ENCODE data around the gene ADCYAP1R1.

- no peak for TF ChIP-seq CTCF (conservative IDR thresholded peaks at IDR 0.05)
- TF ChIP-seq EZH2 (IDR thresholded peaks at IDR 0.05; ENCODE audit: low read depth): no peak
Measured at GRCh38 chr7:31082447-31082846, 30.3 kb downstream of the ADCYAP1R1 start.

Measured in PC-9 (cell line).